ENCODE results near the gene ACSF3. TPM values are rescaled to one million over a fixed set of nuclear protein-coding genes. Genes with fewer than 3 reads are reported as not detected.

Gene ACSF3
- total RNA-seq, 6 experiments from 2014 or later: 18.4 to 24.2 (median 21.2) TPM

DNA sequence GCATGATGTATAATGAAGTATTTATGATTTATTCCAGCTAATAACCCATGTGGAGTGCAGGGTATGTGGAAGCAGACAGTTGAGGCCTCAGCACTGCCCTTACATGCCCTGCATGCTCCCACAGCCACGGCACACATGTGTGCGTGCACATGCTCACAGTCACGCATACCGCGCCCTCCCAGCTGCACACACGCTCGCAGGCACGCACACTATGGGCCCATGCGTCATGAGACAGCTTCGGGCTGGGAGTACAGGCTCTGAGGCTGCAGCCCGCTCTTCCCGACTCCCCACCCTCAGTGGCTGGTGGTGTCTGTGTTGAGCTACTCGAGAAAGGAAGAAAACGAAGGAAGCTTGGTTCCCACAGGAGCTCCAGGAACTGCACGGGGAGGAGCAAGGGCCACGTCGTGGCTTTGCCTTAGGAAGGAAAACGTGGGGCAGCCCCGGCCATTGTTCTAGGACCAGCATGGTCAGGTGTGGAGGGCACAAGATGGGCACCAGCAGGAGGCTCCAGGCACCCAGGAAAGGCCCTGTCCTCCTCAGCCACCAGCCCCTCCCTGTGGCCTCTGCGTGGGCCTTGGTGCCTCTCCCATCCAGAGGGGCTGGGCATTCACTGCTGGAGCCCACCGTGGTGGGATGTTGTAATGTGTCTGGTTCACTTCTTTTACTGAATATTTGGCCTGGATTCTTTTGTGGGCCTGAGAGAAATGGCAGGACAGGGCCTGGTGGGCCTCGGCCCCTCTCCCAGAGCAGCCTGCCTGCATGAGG is 50.4 kb downstream of the ACSF3 start:
- no peak for DNase-seq
- H3K9me3 Mint-ChIP-seq: peaks cover 5% of the 10 kb centered on the region
- H3K27me3 Mint-ChIP-seq (ENCODE audit: insufficient read depth): peaks cover 3% of the 10 kb centered on the region; the same call in 1 of the 2 replicates
- H3K4me3 Mint-ChIP-seq: no peak overlapping the region
- H3K36me3 Mint-ChIP-seq (ENCODE audit: low read depth): peaks cover 27% of the 10 kb centered on the region
- TF ChIP-seq, protein P1, sequence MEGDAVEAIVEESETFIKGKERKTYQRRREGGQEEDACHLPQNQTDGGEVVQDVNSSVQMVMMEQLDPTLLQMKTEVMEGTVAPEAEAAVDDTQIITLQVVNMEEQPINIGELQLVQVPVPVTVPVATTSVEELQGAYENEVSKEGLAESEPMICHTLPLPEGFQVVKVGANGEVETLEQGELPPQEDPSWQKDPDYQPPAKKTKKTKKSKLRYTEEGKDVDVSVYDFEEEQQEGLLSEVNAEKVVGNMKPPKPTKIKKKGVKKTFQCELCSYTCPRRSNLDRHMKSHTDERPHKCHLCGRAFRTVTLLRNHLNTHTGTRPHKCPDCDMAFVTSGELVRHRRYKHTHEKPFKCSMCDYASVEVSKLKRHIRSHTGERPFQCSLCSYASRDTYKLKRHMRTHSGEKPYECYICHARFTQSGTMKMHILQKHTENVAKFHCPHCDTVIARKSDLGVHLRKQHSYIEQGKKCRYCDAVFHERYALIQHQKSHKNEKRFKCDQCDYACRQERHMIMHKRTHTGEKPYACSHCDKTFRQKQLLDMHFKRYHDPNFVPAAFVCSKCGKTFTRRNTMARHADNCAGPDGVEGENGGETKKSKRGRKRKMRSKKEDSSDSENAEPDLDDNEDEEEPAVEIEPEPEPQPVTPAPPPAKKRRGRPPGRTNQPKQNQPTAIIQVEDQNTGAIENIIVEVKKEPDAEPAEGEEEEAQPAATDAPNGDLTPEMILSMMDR (IDR thresholded peaks at IDR 0.05): no peak
- H3K4me1 Mint-ChIP-seq (ENCODE audit: low read depth): no peaks in the 10 kb centered on the region
- no peak overlapping the region for H3K27ac Mint-ChIP-seq

DNA sequence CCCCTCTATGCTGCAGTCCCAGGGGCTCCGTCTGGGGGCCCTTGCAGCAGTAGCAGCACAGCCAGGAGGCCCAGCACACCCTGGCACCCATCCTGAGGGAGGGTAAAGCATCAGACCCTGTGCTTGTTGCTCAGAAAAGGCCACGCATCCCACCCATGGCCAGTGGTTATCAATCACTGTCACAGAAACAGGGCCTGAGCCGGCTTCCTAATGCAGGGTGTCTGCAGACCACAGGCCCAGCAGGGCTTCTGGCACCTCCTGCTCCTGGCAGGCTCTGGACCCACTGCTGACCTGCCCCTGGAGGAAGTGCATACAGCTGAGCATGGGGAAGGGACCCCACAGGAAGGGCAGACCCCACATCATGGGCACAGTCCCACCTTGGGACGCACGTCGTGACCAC is 51.0 kb downstream of the ACSF3 start:
- peaks cover 33% of the 10 kb centered on the region for H3K36me3 Mint-ChIP-seq (ENCODE audit: low read depth)
- no peak for DNase-seq
- no peak overlapping the region for H3K4me3 Mint-ChIP-seq
- peaks cover 3% of the 10 kb centered on the region; the same call in 1 of the 2 replicates for H3K27me3 Mint-ChIP-seq (ENCODE audit: insufficient read depth)
- peaks cover 8% of the 10 kb centered on the region for H3K9me3 Mint-ChIP-seq
- TF ChIP-seq, protein P1 (IDR thresholded peaks at IDR 0.05): no peak
- no peak overlapping the region for H3K27ac Mint-ChIP-seq
- no peaks in the 10 kb centered on the region for H3K4me1 Mint-ChIP-seq (ENCODE audit: low read depth)

DNA sequence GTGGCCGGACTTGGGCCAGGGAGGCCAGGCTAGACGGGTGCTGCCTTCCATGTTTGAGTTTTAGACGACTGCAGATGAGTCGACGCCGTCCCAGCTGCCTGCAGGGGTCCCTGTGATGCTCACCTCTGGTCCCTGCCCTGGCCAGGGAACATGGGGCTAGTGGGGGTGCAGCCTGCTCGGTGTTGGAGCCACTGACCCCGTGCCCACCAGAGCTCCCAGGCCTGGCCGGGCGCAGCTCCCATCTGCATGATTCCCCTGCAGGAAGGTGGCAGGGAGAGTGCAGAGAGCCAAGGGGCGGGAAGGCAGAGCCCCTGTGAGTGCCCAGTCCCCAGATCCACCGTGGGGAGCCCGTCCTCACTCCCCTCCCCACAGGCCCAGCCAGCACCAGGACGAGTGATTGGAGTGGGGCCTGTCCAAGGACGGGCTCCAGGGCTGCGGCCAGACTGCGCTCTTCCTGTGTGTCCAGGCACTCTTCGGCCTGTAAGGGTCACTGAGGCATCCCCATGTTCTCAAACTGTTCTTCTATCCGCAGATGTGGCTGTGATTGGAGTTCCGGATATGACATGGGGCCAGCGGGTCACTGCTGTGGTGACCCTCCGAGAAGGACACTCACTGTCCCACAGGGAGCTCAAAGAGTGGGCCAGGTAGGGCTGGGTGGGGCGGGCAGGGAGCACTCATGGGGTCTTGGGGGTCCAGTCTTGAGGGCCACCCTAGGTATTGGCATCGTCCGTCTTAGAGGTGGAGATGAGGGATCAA is 51.9 kb downstream of the ACSF3 start:
- TF ChIP-seq, protein P1 (IDR thresholded peaks at IDR 0.05): no peak
- H3K36me3 Mint-ChIP-seq (ENCODE audit: low read depth): peaks cover 40% of the 10 kb centered on the region
- H3K9me3 Mint-ChIP-seq: peaks cover 8% of the 10 kb centered on the region
- H3K27ac Mint-ChIP-seq: no peak overlapping the region
- DNase-seq: no peak
- H3K27me3 Mint-ChIP-seq (ENCODE audit: insufficient read depth): peaks cover 3% of the 10 kb centered on the region; the same call in 1 of the 2 replicates
- no peak overlapping the region for H3K4me3 Mint-ChIP-seq
- H3K4me1 Mint-ChIP-seq (ENCODE audit: low read depth): no peaks in the 10 kb centered on the region

DNA sequence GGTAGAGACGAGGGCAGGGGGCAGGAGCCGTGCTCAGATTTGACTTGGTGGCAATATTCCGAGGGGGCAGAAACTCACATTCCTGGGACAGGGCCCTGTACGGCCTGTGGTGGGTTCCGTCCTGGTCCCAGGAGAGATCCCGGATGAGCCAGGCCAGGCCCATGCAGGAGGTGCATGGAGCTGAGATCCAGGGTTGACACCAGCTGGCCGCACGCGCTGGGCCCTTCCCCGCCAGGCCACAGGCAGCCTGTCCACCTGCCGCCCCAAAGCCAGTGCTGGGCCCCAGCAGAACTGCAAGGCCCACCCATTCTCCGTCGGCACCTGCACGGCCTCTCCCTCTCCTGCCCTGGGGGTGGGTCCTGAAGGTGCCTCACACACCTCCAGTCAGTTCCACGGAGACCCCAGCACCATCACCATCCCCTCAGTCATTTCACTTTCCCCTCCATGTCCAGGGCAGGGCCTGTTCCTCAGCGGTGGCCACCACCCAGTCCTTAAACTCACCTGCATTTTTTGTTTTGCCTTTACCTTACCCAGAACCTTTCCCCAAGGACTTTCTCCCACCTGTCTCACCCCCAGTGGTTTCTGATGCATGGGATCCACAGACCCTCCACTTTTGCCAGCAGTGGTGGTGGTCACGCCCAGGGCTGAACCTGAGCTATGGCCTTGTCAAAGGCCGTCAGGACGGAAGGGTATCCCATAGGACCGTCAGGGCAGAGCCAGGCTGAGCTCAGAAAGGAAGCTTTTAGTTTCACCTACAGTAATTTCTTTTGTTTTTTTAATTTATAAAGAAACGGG is 52.8 kb downstream of the ACSF3 start:
- Mint-ChIP-seq H3K36me3 (ENCODE audit: low read depth) (peaks cover 48% of the 10 kb centered on the region), H3K4me3 (no peak overlapping the region), H3K9me3 (peaks cover 8% of the 10 kb centered on the region), H3K27me3 (ENCODE audit: insufficient read depth) (peaks cover 3% of the 10 kb centered on the region; the same call in 1 of the 2 replicates), H3K27ac (no peak overlapping the region), H3K4me1 (ENCODE audit: low read depth) (no peaks in the 10 kb centered on the region)
- no peak for DNase-seq
- TF ChIP-seq, protein P1 (IDR thresholded peaks at IDR 0.05): no peak

DNA sequence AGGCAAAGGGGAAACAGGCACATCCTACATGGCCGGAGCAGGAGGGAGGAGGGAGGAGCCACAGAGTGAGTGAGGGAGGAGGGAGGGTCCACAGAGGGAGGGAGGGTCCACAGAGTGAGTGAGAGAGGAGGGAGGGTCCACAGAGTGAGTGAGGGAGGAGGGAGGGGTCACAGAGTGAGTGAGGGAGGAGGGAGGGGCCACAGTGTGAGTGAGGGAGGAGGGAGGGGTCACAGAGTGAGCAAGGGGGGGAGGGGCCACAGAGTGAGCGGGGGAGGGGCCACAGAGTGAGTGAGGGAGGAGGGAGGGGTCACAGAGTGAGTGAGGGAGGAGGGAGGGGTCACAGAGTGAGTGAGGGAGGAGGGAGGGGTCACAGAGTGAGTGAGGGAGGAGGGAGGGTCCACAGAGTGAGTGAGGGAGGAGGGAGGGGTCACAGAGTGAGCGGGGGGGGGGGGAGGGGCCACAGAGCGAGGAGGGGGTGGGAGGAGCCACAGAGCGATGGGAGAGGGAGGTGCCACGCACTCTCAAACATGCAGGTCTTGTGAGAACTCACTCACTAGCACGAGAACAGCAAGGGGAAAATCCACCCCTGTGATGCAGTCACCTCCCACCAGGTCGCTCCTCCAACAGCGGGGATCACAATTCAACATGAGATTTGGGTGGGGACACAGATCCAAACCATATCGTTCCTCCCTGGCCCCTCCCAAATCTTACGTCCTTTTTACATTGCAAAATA is 53.6 kb downstream of the ACSF3 start:
- H3K4me3 Mint-ChIP-seq: no peak overlapping the region; the same call in 1 of the 2 replicates
- peaks cover 55% of the 10 kb centered on the region for H3K36me3 Mint-ChIP-seq (ENCODE audit: low read depth)
- peaks cover 8% of the 10 kb centered on the region for H3K9me3 Mint-ChIP-seq
- peaks cover 3% of the 10 kb centered on the region; the same call in 1 of the 2 replicates for H3K27me3 Mint-ChIP-seq (ENCODE audit: insufficient read depth)
- no peaks in the 10 kb centered on the region for H3K4me1 Mint-ChIP-seq (ENCODE audit: low read depth)
- H3K27ac Mint-ChIP-seq: no peak overlapping the region
- DNase-seq: no peak
- TF ChIP-seq, protein P1 (IDR thresholded peaks at IDR 0.05): no peak

Measured in HFFc6 (cell line).